Fibroblast of pulmonary artery (primary cell): ENCODE data around the gene MC4R.
A peak's percentile ranks its signal among the peaks of the same experiment; 100 is the strongest.

Experiments
- DNase-seq: peaks from one replicate; pipeline ENCODE4 v3.0.0-alpha.2; 2010; ENCODE audit warnings: low read depth
- H3K4me3 ChIP-seq: replicated peaks from 2 replicates; pipeline ENCODE4 v1.5.1; 2011; ENCODE audit warnings: low read depth, mild to moderate bottlenecking, control low read depth, low read length, moderate library complexity
- CTCF ChIP-seq: IDR thresholded peaks from 2 replicates; pipeline ENCODE4 v1.5.1; 2011; ENCODE audit warnings: mild to moderate bottlenecking, control low read depth, low read length, inconsistent platforms; ENCODE audit errors: missing control alignments

Gene MC4R

GRCh38 chr18:60377778-60378469 is 5.3 kb upstream of the MC4R start:
- no peak for DNase-seq
- no peak for TF ChIP-seq CTCF
- H3K4me3 ChIP-seq = no peak overlapping the region

GRCh38 chr18:60372132-60372531 is 443 bp downstream of the MC4R start:
- no peak for TF ChIP-seq CTCF
- no peak for DNase-seq
- H3K4me3 ChIP-seq = no peak overlapping the region

GRCh38 chr18:60358516-60358915 is 14.1 kb downstream of the MC4R start:
- no peak for TF ChIP-seq CTCF
- no peak overlapping the region for H3K4me3 ChIP-seq
- DNase-seq = peak; percentile 26

GRCh38 chr18:60350941-60351340 is 21.6 kb downstream of the MC4R start:
- TF ChIP-seq CTCF = no peak
- H3K4me3 ChIP-seq = no peak overlapping the region
- DNase-seq = no peak

- no peak for TF ChIP-seq CTCF
- DNase-seq = no peak
- no peak overlapping the region for H3K4me3 ChIP-seq
These were observed 22.4 kb downstream of the MC4R start for GRCh38 chr18:60350150-60350549.

GRCh38 chr18:60347526-60348045 is 25.0 kb downstream of the MC4R start:
- H3K4me3 ChIP-seq = no peak overlapping the region
- no peak for TF ChIP-seq CTCF
- no peak for DNase-seq

GRCh38 chr18:60339018-60339417 is 33.6 kb downstream of the MC4R start:
- no peak for TF ChIP-seq CTCF

More at GRCh38 chr18:60339018-60339417, 33.6 kb downstream of the MC4R start:
- H3K4me3 ChIP-seq = no peak overlapping the region
- DNase-seq = no peak
